HG03135 (cell line): Measurements from ENCODE around the gene HSD3B2.

Source experiments
- ATAC-seq: cut with Tn5 transposase; IDR thresholded peaks from one replicate; pipeline ENCODE4 v1.9.1; 2021; ENCODE audit warnings: mild to moderate bottlenecking, moderate library complexity; ENCODE audit not compliant: unreplicated experiment

Gene HSD3B2

GRCh38 chr1:119452091-119452490 is 37.1 kb downstream of the HSD3B2 start:
- ATAC-seq: no peak

GRCh38 chr1:119453021-119453420 is 38.1 kb downstream of the HSD3B2 start:
- ATAC-seq: no peak

GRCh38 chr1:119462964-119463363 is 48.0 kb downstream of the HSD3B2 start:
- ATAC-seq: no peak

- no peak for ATAC-seq
Measured at GRCh38 chr1:119463569-119463968, 48.6 kb downstream of the HSD3B2 start.

GRCh38 chr1:119466445-119466844 is 51.5 kb downstream of the HSD3B2 start:
- no peak for ATAC-seq

GRCh38 chr1:119467219-119467618 is 52.3 kb downstream of the HSD3B2 start:
- ATAC-seq: no peak

- ATAC-seq: no peak
Measured at GRCh38 chr1:119467857-119468668, 53.1 kb downstream of the HSD3B2 start.

GRCh38 chr1:119469741-119470140 is 54.8 kb downstream of the HSD3B2 start:
- ATAC-seq: no peak

GRCh38 chr1:119470377-119470776 is 55.4 kb downstream of the HSD3B2 start:
- no peak for ATAC-seq

- ATAC-seq: no peak
Measured at GRCh38 chr1:119470958-119471357, 56.0 kb downstream of the HSD3B2 start.

- ATAC-seq: no peak
Measured at GRCh38 chr1:119471566-119471965, 56.6 kb downstream of the HSD3B2 start.

GRCh38 chr1:119472080-119472818 is 57.3 kb downstream of the HSD3B2 start:
- ATAC-seq: no peak
